ENCODE measurements around the gene DEXI.

DNA sequence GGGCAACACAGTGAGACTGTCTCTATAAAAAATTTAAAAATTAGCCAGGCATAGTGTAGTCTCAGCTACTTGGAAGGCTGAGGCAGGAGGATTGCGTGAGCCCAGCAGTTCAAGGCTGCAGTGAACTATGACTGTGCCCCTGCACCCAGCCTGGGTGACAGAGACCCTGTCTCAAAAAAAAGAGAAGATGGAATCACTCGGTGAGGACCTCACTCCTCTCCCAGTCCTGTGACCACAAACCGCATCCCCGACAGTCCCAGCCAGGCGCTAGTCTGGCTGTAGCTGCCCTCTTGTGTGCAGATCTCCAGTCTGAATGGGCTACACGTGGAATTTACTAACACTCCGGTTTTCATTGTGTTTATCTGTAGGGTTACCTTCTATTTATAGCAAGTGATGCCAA, 11.1 kb downstream of the DEXI start:
- TF ChIP-seq, protein P1, sequence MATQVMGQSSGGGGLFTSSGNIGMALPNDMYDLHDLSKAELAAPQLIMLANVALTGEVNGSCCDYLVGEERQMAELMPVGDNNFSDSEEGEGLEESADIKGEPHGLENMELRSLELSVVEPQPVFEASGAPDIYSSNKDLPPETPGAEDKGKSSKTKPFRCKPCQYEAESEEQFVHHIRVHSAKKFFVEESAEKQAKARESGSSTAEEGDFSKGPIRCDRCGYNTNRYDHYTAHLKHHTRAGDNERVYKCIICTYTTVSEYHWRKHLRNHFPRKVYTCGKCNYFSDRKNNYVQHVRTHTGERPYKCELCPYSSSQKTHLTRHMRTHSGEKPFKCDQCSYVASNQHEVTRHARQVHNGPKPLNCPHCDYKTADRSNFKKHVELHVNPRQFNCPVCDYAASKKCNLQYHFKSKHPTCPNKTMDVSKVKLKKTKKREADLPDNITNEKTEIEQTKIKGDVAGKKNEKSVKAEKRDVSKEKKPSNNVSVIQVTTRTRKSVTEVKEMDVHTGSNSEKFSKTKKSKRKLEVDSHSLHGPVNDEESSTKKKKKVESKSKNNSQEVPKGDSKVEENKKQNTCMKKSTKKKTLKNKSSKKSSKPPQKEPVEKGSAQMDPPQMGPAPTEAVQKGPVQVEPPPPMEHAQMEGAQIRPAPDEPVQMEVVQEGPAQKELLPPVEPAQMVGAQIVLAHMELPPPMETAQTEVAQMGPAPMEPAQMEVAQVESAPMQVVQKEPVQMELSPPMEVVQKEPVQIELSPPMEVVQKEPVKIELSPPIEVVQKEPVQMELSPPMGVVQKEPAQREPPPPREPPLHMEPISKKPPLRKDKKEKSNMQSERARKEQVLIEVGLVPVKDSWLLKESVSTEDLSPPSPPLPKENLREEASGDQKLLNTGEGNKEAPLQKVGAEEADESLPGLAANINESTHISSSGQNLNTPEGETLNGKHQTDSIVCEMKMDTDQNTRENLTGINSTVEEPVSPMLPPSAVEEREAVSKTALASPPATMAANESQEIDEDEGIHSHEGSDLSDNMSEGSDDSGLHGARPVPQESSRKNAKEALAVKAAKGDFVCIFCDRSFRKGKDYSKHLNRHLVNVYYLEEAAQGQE (IDR thresholded peaks at IDR 0.05; ENCODE audit: insufficient read depth in 1 of 2, low read depth in 2 of 2, low read length in 2 of 2) = no peak
- TF ChIP-seq POLR2AphosphoS5 (IDR thresholded peaks at IDR 0.05; ENCODE audit: low read depth, low read length) (no peak), SIN3A (IDR thresholded peaks at IDR 0.05; ENCODE audit: borderline replicate concordance, insufficient read depth, low read length) (no peak), TAF1 (IDR thresholded peaks at IDR 0.05; ENCODE audit: borderline replicate concordance, insufficient read depth, low read length) (no peak), FOXP2 (optimal IDR thresholded peaks at IDR 0.05; ENCODE audit: borderline replicate concordance, extremely low read depth, extremely low read length, insufficient read depth) (no peak)

All from PFSK-1 (cell line).